Stimulated activated CD8-positive, alpha-beta memory T cell treated with anti-CD3 and anti-CD28 coated beads, Interleukin-12 subunit alpha, Interleukin-12 subunit beta, amount 100 ng/mL, for 1 hour (primary cell): ENCODE data around the gene STK32C.

Experiments
- DNase-seq: peaks from one replicate; pipeline ENCODE4 v3.0.0-alpha.2; 2020; ENCODE audit warnings: low read depth

Gene STK32C

GRCh38 chr10:132246296-132246695 is 61.5 kb downstream of the STK32C start:
- no peak for DNase-seq

- no peak for DNase-seq
These were observed 62.7 kb downstream of the STK32C start for GRCh38 chr10:132245056-132245455.

GRCh38 chr10:132243626-132244025 is 64.1 kb downstream of the STK32C start:
- DNase-seq, result no peak

GRCh38 chr10:132243141-132243540 is 64.6 kb downstream of the STK32C start:
- DNase-seq, result no peak

- no peak for DNase-seq
These were observed 65.5 kb downstream of the STK32C start for GRCh38 chr10:132242103-132242840.

GRCh38 chr10:132241496-132241895 is 66.3 kb downstream of the STK32C start:
- DNase-seq, result no peak

GRCh38 chr10:132241086-132241485 is 66.7 kb downstream of the STK32C start:
- DNase-seq, result no peak

- DNase-seq, result no peak
These were observed 67.2 kb downstream of the STK32C start for GRCh38 chr10:132240581-132240980.

GRCh38 chr10:132240156-132240555 is 67.6 kb downstream of the STK32C start:
- DNase-seq, result no peak

GRCh38 chr10:132239126-132240031 is 68.4 kb downstream of the STK32C start:
- DNase-seq, result no peak

- DNase-seq, result no peak
These were observed 69.2 kb downstream of the STK32C start for GRCh38 chr10:132238371-132239125.

GRCh38 chr10:132237871-132238270 is 69.9 kb downstream of the STK32C start:
- no peak for DNase-seq

GRCh38 chr10:132237396-132237795 is 70.4 kb downstream of the STK32C start:
- no peak for DNase-seq

GRCh38 chr10:132236881-132237280 is 70.9 kb downstream of the STK32C start:
- no peak for DNase-seq

GRCh38 chr10:132236161-132236560 is 71.6 kb downstream of the STK32C start:
- DNase-seq, result no peak

GRCh38 chr10:132234860-132235259 is 72.9 kb downstream of the STK32C start:
- no peak for DNase-seq

- DNase-seq, result no peak
These were observed 74.2 kb downstream of the STK32C start for GRCh38 chr10:132233501-132234085.

GRCh38 chr10:132232981-132233380 is 74.8 kb downstream of the STK32C start:
- no peak for DNase-seq

- DNase-seq, result no peak
These were observed 75.5 kb downstream of the STK32C start for GRCh38 chr10:132232023-132232951.

GRCh38 chr10:132231656-132232022 is 76.1 kb downstream of the STK32C start:
- no peak for DNase-seq
